ENCODE measurements around the gene DLEC1. TPM values are rescaled to one million over a fixed set of nuclear protein-coding genes. Genes with fewer than 3 reads are reported as not detected.
"Not testable (repeated sequence)": the region's sequence is repeated elsewhere in the genome, so short reads cannot be mapped to it uniquely, and the experiment has no call there.

The DLEC1 gene
- total RNA-seq, 1 experiment from 2014 or later: not detected

DNA sequence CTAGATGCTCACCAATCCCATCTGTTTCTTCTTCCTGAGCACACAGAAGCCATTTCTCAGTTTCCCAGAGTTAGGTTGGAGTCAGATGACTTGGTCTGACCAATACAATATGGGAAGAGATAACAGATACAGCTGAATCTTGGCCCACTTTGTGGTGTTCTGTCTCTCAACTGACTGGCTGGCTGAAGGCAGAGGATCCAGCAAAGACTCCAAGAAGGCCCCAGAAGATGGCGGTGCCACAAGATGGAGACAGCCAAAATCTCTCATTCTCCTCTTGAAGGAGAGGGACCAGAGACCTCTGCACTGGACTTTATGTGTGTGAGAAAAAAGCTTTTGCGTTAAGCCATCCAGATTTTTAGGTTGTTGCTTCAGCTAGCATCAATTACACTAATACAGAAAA is 118.1 kb downstream of the DLEC1 start:
- Histone ChIP-seq H3K27ac (no peak overlapping the region), H3K36me3 (no peaks in the 10 kb centered on the region)
- DNase-seq (ENCODE audit: low read depth in 1 of 2, low spot score in 2 of 2): no peak

GRCh38 chr3:38157595-38157994 is 118.6 kb downstream of the DLEC1 start:
- Histone ChIP-seq H3K4me1 (replicated peaks) (no peaks in the 10 kb centered on the region), H3K4me3 (no peak overlapping the region), H3K9me3 (replicated peaks) (no peaks in the 10 kb centered on the region), H3K27ac (no peak overlapping the region), H3K27me3 (replicated peaks) (no peaks in the 10 kb centered on the region), H3K36me3 (no peaks in the 10 kb centered on the region)
- DNase-seq (ENCODE audit: low read depth in 1 of 2, low spot score in 2 of 2): no peak

More for the DNA sequence above, 118.1 kb downstream of the DLEC1 start:
- H3K27me3 ChIP-seq (replicated peaks): no peaks in the 10 kb centered on the region
- no peaks in the 10 kb centered on the region for H3K4me1 ChIP-seq (replicated peaks)
- H3K4me3 ChIP-seq: no peak overlapping the region
- no peaks in the 10 kb centered on the region for H3K9me3 ChIP-seq (replicated peaks)

- no peak overlapping the region for H3K27ac ChIP-seq
- H3K27me3 ChIP-seq (replicated peaks): no peaks in the 10 kb centered on the region
- no peak for DNase-seq (ENCODE audit: low read depth in 1 of 2, low spot score in 2 of 2)
- H3K4me3 ChIP-seq: no peak overlapping the region
- no peaks in the 10 kb centered on the region for H3K9me3 ChIP-seq (replicated peaks)
- H3K4me1 ChIP-seq (replicated peaks): no peaks in the 10 kb centered on the region
- no peaks in the 10 kb centered on the region for H3K36me3 ChIP-seq
These were observed 119.5 kb downstream of the DLEC1 start for GRCh38 chr3:38158472-38158871.

GRCh38 chr3:38160704-38161103 is 121.7 kb downstream of the DLEC1 start:
- H3K36me3 ChIP-seq; H3K4me3 ChIP-seq; H3K4me1 ChIP-seq (replicated peaks); DNase-seq (ENCODE audit: low read depth in 1 of 2, low spot score in 2 of 2); H3K27ac ChIP-seq; H3K27me3 ChIP-seq (replicated peaks); H3K9me3 ChIP-seq (replicated peaks): not testable (repeated sequence)

DNA sequence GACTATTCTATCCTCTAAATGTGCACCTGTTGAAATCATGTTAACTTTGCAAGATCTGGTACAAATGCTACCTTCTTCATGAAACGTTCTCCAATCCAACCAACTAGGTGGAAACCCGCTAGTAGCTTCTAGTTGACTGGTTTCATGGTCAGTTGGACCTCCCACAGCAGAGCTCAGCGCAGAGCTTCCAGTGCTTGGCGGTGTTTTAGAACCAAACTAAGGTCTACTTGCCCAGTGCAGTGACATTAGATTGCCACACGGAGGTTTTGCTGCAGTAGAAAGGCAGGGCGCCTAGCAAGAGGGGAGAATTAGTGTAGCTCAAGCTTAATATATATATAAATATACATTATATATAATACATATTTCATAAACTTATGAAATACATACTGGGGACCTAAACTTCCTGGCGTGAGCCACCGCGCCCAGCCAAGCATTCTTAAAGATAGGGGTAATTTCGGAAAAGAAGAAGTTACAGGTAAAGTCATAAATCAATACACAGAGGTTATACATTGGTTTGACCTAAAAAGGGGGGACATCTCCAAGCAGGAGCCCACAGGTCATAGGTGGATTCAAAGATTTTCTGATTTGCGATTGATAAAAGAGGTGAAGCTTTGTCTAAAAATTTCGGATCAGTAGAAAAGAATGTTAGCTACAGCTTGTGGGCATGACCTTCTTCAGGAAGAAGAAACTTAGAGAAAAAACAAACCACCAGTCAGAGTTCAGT is 124.3 kb downstream of the DLEC1 start:
- Histone ChIP-seq H3K4me3 (no peak overlapping the region), H3K4me1 (replicated peaks) (peaks cover 21% of the 10 kb centered on the region; the same call in 1 of the 2 replicates), H3K36me3 (peaks cover 9% of the 10 kb centered on the region), H3K9me3 (replicated peaks) (no peaks in the 10 kb centered on the region), H3K27ac (no peak overlapping the region), H3K27me3 (replicated peaks) (no peaks in the 10 kb centered on the region)
- no peak for DNase-seq (ENCODE audit: low read depth in 1 of 2, low spot score in 2 of 2)

GRCh38 chr3:38163841-38164642 is 125.0 kb downstream of the DLEC1 start:
- peaks cover 9% of the 10 kb centered on the region for H3K36me3 ChIP-seq
- peak overlapping the region; percentile 81 for H3K4me3 ChIP-seq
- no peaks in the 10 kb centered on the region for H3K27me3 ChIP-seq (replicated peaks)
- H3K9me3 ChIP-seq (replicated peaks): no peaks in the 10 kb centered on the region
- DNase-seq (ENCODE audit: low read depth in 1 of 2, low spot score in 2 of 2): no peak
- H3K4me1 ChIP-seq (replicated peaks): peaks cover 27% of the 10 kb centered on the region
- peak overlapping the region; percentile 98 for H3K27ac ChIP-seq

DNA sequence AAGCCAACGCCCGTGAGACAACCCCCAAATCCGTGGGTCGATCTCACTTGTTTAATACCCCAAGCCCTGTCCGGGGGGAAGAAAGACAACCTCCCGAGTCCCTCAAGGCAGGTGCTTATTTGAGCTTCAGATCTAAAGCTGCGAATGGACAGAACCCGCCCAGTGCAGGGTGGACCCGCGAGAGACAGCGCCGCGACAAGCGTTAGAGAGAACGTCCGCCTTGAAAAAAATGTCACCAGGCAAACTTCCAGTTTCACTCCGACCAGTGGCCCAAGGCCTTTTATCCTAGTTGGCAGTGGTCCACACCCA is 125.6 kb downstream of the DLEC1 start:
- Histone ChIP-seq H3K4me1 (replicated peaks) (peaks cover 33% of the 10 kb centered on the region), H3K27me3 (replicated peaks) (no peaks in the 10 kb centered on the region), H3K4me3 (peak overlapping the region; percentile 81), H3K27ac (peak overlapping the region; percentile 98), H3K9me3 (replicated peaks) (no peaks in the 10 kb centered on the region), H3K36me3 (peaks cover 9% of the 10 kb centered on the region)
- no peak for DNase-seq (ENCODE audit: low read depth in 1 of 2, low spot score in 2 of 2)

- Histone ChIP-seq H3K27ac (peak within 1 kb of the TSS; percentile 98), H3K36me3 (peaks cover 9% of the 10 kb centered on the region), H3K27me3 (replicated peaks) (no peaks in the 10 kb centered on the region), H3K4me1 (replicated peaks) (peaks cover 33% of the 10 kb centered on the region), H3K9me3 (replicated peaks) (no peaks in the 10 kb centered on the region), H3K4me3 (peak within 1 kb of the TSS; percentile 81)
- DNase-seq (ENCODE audit: low read depth in 1 of 2, low spot score in 2 of 2): peak; percentile 97 to 98
These were observed 126.1 kb downstream of the DLEC1 start, which contains the start of gene OXSR1 for GRCh38 chr3:38164952-38165721. Gene OXSR1 (plus strand): TSS chr3:38165537. CDS start chr3:38165877, 340 bp downstream.

- Histone ChIP-seq H3K27me3 (replicated peaks) (no peaks in the 10 kb centered on the region), H3K4me1 (replicated peaks) (peaks cover 38% of the 10 kb centered on the region), H3K36me3 (peaks cover 9% of the 10 kb centered on the region), H3K27ac (peak overlapping the region; percentile 98), H3K9me3 (replicated peaks) (no peaks in the 10 kb centered on the region), H3K4me3 (peak overlapping the region; percentile 81)
- DNase-seq (ENCODE audit: low read depth in 1 of 2, low spot score in 2 of 2): peak in 1 of 2 experiments; percentile 10
These were observed 126.8 kb downstream of the DLEC1 start for GRCh38 chr3:38165722-38166387.

- DNase-seq (ENCODE audit: low read depth in 1 of 2, low spot score in 2 of 2): peak in 1 of 2 experiments; percentile 7
- Histone ChIP-seq H3K4me3 (peak overlapping the region; percentile 81; the same call in 1 of the 2 replicates), H3K27me3 (replicated peaks) (no peaks in the 10 kb centered on the region), H3K4me1 (replicated peaks) (peaks cover 48% of the 10 kb centered on the region), H3K36me3 (peaks cover 9% of the 10 kb centered on the region), H3K27ac (peak overlapping the region; percentile 98), H3K9me3 (replicated peaks) (no peaks in the 10 kb centered on the region)
These were observed 128.6 kb downstream of the DLEC1 start for GRCh38 chr3:38167591-38167990.

DNA sequence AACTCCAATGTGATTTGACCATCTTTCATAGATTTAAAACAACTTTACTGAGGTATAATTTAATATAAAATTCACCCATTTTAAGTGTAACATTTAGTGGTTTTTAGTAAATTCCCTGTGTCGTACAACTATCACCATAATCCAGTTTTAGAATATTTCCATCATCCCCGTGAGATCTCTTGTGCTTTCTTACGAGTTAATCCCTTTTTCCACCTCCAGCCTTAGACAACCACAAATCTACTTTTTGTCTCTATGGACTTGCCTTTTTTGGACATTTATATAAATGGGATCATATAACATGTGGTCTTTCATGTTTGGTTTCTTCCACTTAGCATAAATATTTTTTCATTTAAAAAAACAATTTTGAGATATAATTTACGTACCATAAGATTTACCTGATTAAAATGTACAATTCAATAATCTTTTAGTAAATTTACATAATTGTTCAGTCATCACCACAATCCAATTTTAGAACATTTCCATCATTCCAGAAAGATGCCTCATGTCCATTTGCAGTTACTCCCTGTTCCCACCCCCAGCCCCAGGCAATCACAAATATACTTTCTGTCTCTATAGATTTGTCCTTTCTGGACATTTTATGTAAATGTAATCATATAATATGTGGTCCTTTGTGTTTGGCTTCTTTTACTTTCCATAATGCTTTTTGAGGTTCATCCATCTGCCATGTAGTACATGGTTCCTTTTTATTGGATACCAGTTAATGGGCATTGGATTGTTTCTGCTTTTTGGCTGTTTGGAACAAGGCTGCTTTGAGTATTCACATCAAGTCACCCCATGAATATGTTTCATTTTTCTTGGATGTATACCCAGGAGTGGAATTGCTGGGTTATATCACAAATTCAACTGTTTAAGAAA is 129.4 kb downstream of the DLEC1 start:
- H3K4me1 ChIP-seq (replicated peaks): peaks cover 54% of the 10 kb centered on the region
- H3K27ac ChIP-seq: peak overlapping the region; percentile 98
- no peaks in the 10 kb centered on the region for H3K9me3 ChIP-seq (replicated peaks)
- H3K4me3 ChIP-seq: peak overlapping the region; percentile 4; the same call in 1 of the 2 replicates
- no peaks in the 10 kb centered on the region for H3K27me3 ChIP-seq (replicated peaks)
- peaks cover 9% of the 10 kb centered on the region for H3K36me3 ChIP-seq
- peak; percentile 54 to 74 for DNase-seq (ENCODE audit: low read depth in 1 of 2, low spot score in 2 of 2)

DNA sequence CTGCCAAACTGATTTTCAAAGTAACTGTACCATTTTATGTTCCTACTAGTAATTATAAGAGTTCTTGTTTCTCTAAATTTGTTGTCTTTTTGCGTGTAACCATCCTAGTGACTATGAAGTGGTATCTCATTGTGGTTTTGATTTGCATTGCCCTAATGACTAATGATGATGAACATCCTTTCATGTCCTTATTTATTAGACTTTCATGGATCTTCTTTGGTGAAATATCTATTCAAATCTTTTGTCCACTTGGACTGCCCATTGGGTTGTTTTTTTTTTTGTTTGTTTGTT is 130.0 kb downstream of the DLEC1 start:
- Histone ChIP-seq H3K27ac (peak overlapping the region; percentile 98), H3K36me3 (peaks cover 9% of the 10 kb centered on the region), H3K4me3 (no peak overlapping the region; the same call in 1 of the 2 replicates), H3K9me3 (replicated peaks) (no peaks in the 10 kb centered on the region), H3K4me1 (replicated peaks) (peaks cover 60% of the 10 kb centered on the region), H3K27me3 (replicated peaks) (no peaks in the 10 kb centered on the region)
- no peak for DNase-seq (ENCODE audit: low read depth in 1 of 2, low spot score in 2 of 2)

GRCh38 chr3:38170722-38171121 is 131.7 kb downstream of the DLEC1 start:
- peaks cover 71% of the 10 kb centered on the region for H3K4me1 ChIP-seq (replicated peaks)
- H3K4me3 ChIP-seq: no peak overlapping the region
- H3K36me3 ChIP-seq: peaks cover 6% of the 10 kb centered on the region
- no peak overlapping the region for H3K27ac ChIP-seq
- no peaks in the 10 kb centered on the region for H3K27me3 ChIP-seq (replicated peaks)
- no peak for DNase-seq (ENCODE audit: low read depth in 1 of 2, low spot score in 2 of 2)
- H3K9me3 ChIP-seq (replicated peaks): no peaks in the 10 kb centered on the region
